ENCODE data around the gene FAM131C. TPM values are rescaled to one million over a fixed set of nuclear protein-coding genes. Genes with fewer than 3 reads are reported as not detected.

The FAM131C gene
- total and polyA plus RNA-seq, 2 experiments from 2014 or later, result 0.71 to 1.3 TPM

- TF ChIP-seq ETS1 (IDR thresholded peaks at IDR 0.05), result no peak
- no peak for TF ChIP-seq JUNB (IDR thresholded peaks at IDR 0.05; ENCODE audit: unreplicated experiment)
- no peak for TF ChIP-seq REST (IDR thresholded peaks at IDR 0.05; ENCODE audit: unreplicated experiment)
- no peak for TF ChIP-seq EZH2phosphoT487 (IDR thresholded peaks at IDR 0.05; ENCODE audit: unreplicated experiment)
- TF ChIP-seq STAT1 (IDR thresholded peaks at IDR 0.05; ENCODE audit: unreplicated experiment), result no peak
- no peak for TF ChIP-seq CTCF (conservative IDR thresholded peaks at IDR 0.05; ENCODE audit: low read depth in 2 of 2)
Measured at GRCh38 chr1:16092923-16093511, 19.6 kb upstream of the FAM131C start (continued).

- ATAC-seq, result no peak
- H3K27ac Mint-ChIP-seq, result no peak overlapping the region; the same call in 1 of the 2 replicates
- Histone ChIP-seq H2AFZ (no peak overlapping the region), H4K20me1 (replicated peaks; ENCODE audit: insufficient read depth) (no peaks in the 10 kb centered on the region), H3K79me2 (replicated peaks; ENCODE audit: insufficient read depth) (no peaks in the 10 kb centered on the region), H3K4me3 (no peak overlapping the region), H3K4me1 (ENCODE audit: insufficient read depth) (no peaks in the 10 kb centered on the region), H3K27ac (ENCODE audit: low read depth) (no peak overlapping the region), H3K36me3 (ENCODE audit: insufficient read depth) (no peaks in the 10 kb centered on the region), H3K9me2 (ENCODE audit: insufficient read depth) (no peaks in the 10 kb centered on the region), H3F3A (replicated peaks; ENCODE audit: low read depth) (no peaks in the 10 kb centered on the region), H3K27me3 (ENCODE audit: insufficient read depth) (no peaks in the 10 kb centered on the region), H3K4me2 (no peak overlapping the region)
- H3K4me1 Mint-ChIP-seq, result peaks cover 12% of the 10 kb centered on the region
- no peak for DNase-seq (ENCODE audit: low spot score)
- H3K27me3 Mint-ChIP-seq (ENCODE audit: insufficient read depth, low read depth, poor library complexity), result peaks cover 12% of the 10 kb centered on the region
- no peak overlapping the region for H3K4me3 Mint-ChIP-seq
- TF ChIP-seq POLR2AphosphoS5 (IDR thresholded peaks at IDR 0.05; ENCODE audit: low read depth), result no peak
- no peaks in the 10 kb centered on the region for H3K9me3 Mint-ChIP-seq
- no peaks in the 10 kb centered on the region for H3K36me3 Mint-ChIP-seq (ENCODE audit: low read depth)
Measured at GRCh38 chr1:16092097-16092922, 18.9 kb upstream of the FAM131C start.

Measured in GM23338 (cell line).